ENCODE results near the gene OR4C5.
"Not testable (repeated sequence)": the region's sequence is repeated elsewhere in the genome, so short reads cannot be mapped to it uniquely, and the experiment has no call there.

GRCh38 chr11:48361289-48361688 is 5.0 kb downstream of the OR4C5 start:
- TF ChIP-seq CTCF (conservative IDR thresholded peaks at IDR 0.05; ENCODE audit: low read length); EZH2phosphoT487 (IDR thresholded peaks at IDR 0.05; ENCODE audit: borderline replicate concordance, low read depth, low read length): not testable (repeated sequence)
